WTC11 (cell line): ENCODE results near the gene KLF13. TPM values are rescaled to one million over a fixed set of nuclear protein-coding genes. Genes with fewer than 3 reads are reported as not detected.
A peak's percentile ranks its signal among the peaks of the same experiment; 100 is the strongest.

ENCODE experiments used
- ATAC-seq: fragments of 200-7000 bp; cut with Tn5 transposase; 2 replicates; pipeline ENCODE4 v1.10.0; 2021; ENCODE audit warnings: mild to moderate bottlenecking, moderate library complexity
- CTCF ChIA-PET: fragments of 300-600 bp; sonication (Branson Sonifier 250); formaldehyde crosslinking; loops from one replicate; lab custom pipeline; 2021; ENCODE audit warnings: antibody characterized with exemption; lab: Charles Lee
- POLR2A ChIA-PET: fragments of 350-600 bp; sonication (Branson Sonifier 250); formaldehyde crosslinking; loops from one replicate; lab custom pipeline; 2021; ENCODE audit warnings: antibody characterized with exemption; lab: Charles Lee
- DNase-seq: peaks from one replicate; pipeline ENCODE4 v3.0.0; 2021; ENCODE audit warnings: low spot score
- H3K27ac Mint-ChIP-seq: 2 replicates; pipeline ENCODE4 v1.8.0; 2021; ENCODE audit warnings: mixed read lengths
- H3K27me3 Mint-ChIP-seq: 2 replicates; pipeline ENCODE4 v1.8.0; 2021; ENCODE audit warnings: low read depth, mild to moderate bottlenecking, moderate library complexity, mixed read lengths
- H3K36me3 Mint-ChIP-seq: 2 replicates; pipeline ENCODE4 v1.8.0; 2021; ENCODE audit warnings: mixed read lengths
- H3K4me1 Mint-ChIP-seq: 2 replicates; pipeline ENCODE4 v1.8.0; 2022; ENCODE audit warnings: mixed read lengths
- H3K4me3 Mint-ChIP-seq: 2 replicates; pipeline ENCODE4 v1.8.0; 2021; ENCODE audit warnings: mild to moderate bottlenecking, moderate library complexity, mixed read lengths
- H3K9me3 Mint-ChIP-seq: 2 replicates; pipeline ENCODE4 v1.8.0; 2021; ENCODE audit warnings: mixed read lengths
- ARID4B ChIP-seq: sonication (generic); formaldehyde crosslinking; IDR thresholded peaks from 2 replicates; pipeline ENCODE4 v1.8.0; 2023; ENCODE audit warnings: missing genetic modification reagents, mild to moderate bottlenecking, borderline replicate concordance
- CBFB ChIP-seq: sonication (generic); formaldehyde crosslinking; IDR thresholded peaks from 2 replicates; pipeline ENCODE4 v1.8.1; 2022; ENCODE audit warnings: mild to moderate bottlenecking, low read depth, missing genetic modification reagents
- CTCF ChIP-seq: fragments of 200-600 bp; IDR thresholded peaks from 2 replicates; pipeline ENCODE4 v1.8.0; 2022; ENCODE audit warnings: antibody characterized with exemption
- FOXP1 ChIP-seq: sonication (generic); formaldehyde crosslinking; IDR thresholded peaks from 2 replicates; pipeline ENCODE4 v1.8.0; 2022; ENCODE audit warnings: missing genetic modification reagents, mild to moderate bottlenecking, moderate library complexity, borderline replicate concordance
- GABPB1 ChIP-seq: sonication (generic); formaldehyde crosslinking; IDR thresholded peaks from 2 replicates; pipeline ENCODE4 v1.8.1; 2023; ENCODE audit warnings: mild to moderate bottlenecking, missing genetic modification reagents
- JUN ChIP-seq: sonication (generic); formaldehyde crosslinking; IDR thresholded peaks from 2 replicates; pipeline ENCODE4 v1.8.0; 2023; ENCODE audit warnings: mild to moderate bottlenecking, missing genetic modification reagents
- ZNF219 ChIP-seq: sonication (generic); formaldehyde crosslinking; IDR thresholded peaks from 2 replicates; pipeline ENCODE4 v1.8.0; 2023; ENCODE audit warnings: missing genetic modification reagents, mild to moderate bottlenecking, borderline replicate concordance
- ZNF232 ChIP-seq: sonication (generic); formaldehyde crosslinking; IDR thresholded peaks from 2 replicates; pipeline ENCODE4 v1.8.0; 2022; ENCODE audit warnings: mild to moderate bottlenecking, missing genetic modification reagents
- ZNF317 ChIP-seq: sonication (generic); formaldehyde crosslinking; IDR thresholded peaks from 2 replicates; pipeline ENCODE4 v1.8.1; 2023; ENCODE audit warnings: low read depth, mild to moderate bottlenecking, moderate library complexity, missing genetic modification reagents, borderline replicate concordance
- ZNF425 ChIP-seq: fragments of 250-450 bp; sonication (Bioruptor Pico); conservative IDR thresholded peaks from 2 replicates; pipeline ENCODE4 v1.9.0; 2021; ENCODE audit warnings: mild to moderate bottlenecking
- total RNA-seq: library from RNA; stranded (reverse); gene quantifications from 3 replicates; pipeline ENCODE4 v1.2.3, GENCODE V29; 2021

The KLF13 gene
- total RNA-seq, 1 experiment from 2014 or later: 38.1 TPM

GRCh38 chr15:31346367-31347066, 19.9 kb downstream of the KLF13 start:
- TF ChIP-seq ZNF425 (CRISPR knock-in tag) (no peak), CBFB (CRISPR knock-in tag) (no peak), ZNF219 (CRISPR knock-in tag) (no peak), FOXP1 (CRISPR knock-in tag) (no peak), ZNF317 (CRISPR knock-in tag) (no peak), JUN (CRISPR knock-in tag) (no peak)
- TF ChIP-seq, all 79 proteins: peak for 0
- Mint-ChIP-seq H3K4me3 (no peak overlapping the region), H3K9me3 (no peaks in the 10 kb centered on the region), H3K27me3 (no peaks in the 10 kb centered on the region), H3K4me1 (peaks cover 45% of the 10 kb centered on the region), H3K27ac (no peak overlapping the region), H3K36me3 (no peaks in the 10 kb centered on the region)
- DNase-seq (no peak), ATAC-seq (no peak)
- ChIA-PET CTCF (interaction anchor here (1.1 to 2.1 kb wide), 2 partner anchors 88 to 142 kb away, joined by 3 to 12 read pairs; no protein-coding TSS in a partner anchor), POLR2A (no interaction called here)

- Mint-ChIP-seq H3K36me3 (no peaks in the 10 kb centered on the region), H3K27me3 (no peaks in the 10 kb centered on the region), H3K4me1 (peaks cover 48% of the 10 kb centered on the region), H3K27ac (peak overlapping the region; percentile 36; the same call in 1 of the 2 replicates), H3K9me3 (no peaks in the 10 kb centered on the region)
- DNase-seq (no peak), ATAC-seq (no peak)
- POLR2A ChIA-PET: no interaction called here
- TF ChIP-seq CTCF (no peak), FOXP1 (CRISPR knock-in tag) (no peak), ARID4B (CRISPR knock-in tag) (no peak), GABPB1 (CRISPR knock-in tag) (no peak), ZNF232 (CRISPR knock-in tag) (no peak)
- TF ChIP-seq, all 79 proteins: peak for 0
- no peak overlapping the region for H3K4me3 Mint-ChIP-seq
- CTCF ChIA-PET: interaction anchor here (0.7 to 2.1 kb wide), 5 partner anchors 10 to 147 kb away, joined by 3 to 12 read pairs (median 3); no protein-coding TSS in a partner anchor
Observed at GRCh38 chr15:31347067-31347975, 20.7 kb downstream of the KLF13 start.
